VCaP (cell line): ENCODE measurements around the gene HSPA1L.
"Not testable (repeated sequence)": the region's sequence is repeated elsewhere in the genome, so short reads cannot be mapped to it uniquely, and the experiment has no call there.

Experiments used
- H3K27ac ChIP-seq: fragments of 450-650 bp; 2 replicates; pipeline ENCODE4 v1.5.1; 2017
- TF ChIP-seq, protein P1 (sequence below): fragments of 450-650 bp; conservative IDR thresholded peaks from 2 replicates; pipeline ENCODE4 v1.5.1; 2017; ENCODE audit warnings: mild to moderate bottlenecking, moderate library complexity

HSPA1L gene

DNA sequence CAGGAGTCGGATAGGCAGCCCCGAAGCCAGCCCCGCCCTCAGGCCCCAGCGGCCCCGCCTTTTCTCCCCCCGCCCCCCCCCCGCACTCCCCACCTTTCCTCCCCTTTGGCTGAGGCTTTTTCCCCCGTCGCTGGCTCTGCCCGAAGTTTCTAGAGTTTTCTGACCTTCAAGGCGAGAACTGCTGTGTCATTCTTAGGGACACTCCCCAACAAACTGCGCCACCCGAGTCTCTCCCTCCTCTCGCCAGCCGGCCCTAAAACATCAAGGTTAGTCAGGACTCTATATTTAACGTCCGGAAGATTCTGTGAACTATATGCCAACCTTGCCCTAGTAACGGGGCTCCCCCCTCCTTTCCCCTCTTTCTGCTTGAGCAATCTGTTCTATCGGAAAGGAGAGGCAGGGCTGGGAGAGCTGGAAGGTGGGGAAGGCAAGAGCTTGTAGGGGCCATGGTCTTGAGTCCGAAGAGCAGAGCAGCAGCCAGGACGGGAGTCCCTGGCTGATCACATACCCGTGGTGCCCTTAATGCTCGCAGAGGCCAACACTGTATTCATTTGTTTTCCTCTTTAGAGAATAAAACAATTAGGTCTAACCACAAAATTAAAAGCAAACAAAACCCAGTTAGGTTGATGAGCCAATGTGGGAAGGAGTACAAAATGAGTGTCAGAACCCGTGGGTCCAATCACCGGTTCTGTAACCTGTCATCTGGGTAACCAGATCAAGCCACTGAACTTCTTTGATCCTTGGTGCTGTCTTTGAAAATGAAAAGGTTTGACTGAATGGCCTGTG lies 7.1 kb upstream of the HSPA1L start:
- H3K27ac ChIP-seq = peak overlapping the region; percentile 97
- TF ChIP-seq, protein P1, sequence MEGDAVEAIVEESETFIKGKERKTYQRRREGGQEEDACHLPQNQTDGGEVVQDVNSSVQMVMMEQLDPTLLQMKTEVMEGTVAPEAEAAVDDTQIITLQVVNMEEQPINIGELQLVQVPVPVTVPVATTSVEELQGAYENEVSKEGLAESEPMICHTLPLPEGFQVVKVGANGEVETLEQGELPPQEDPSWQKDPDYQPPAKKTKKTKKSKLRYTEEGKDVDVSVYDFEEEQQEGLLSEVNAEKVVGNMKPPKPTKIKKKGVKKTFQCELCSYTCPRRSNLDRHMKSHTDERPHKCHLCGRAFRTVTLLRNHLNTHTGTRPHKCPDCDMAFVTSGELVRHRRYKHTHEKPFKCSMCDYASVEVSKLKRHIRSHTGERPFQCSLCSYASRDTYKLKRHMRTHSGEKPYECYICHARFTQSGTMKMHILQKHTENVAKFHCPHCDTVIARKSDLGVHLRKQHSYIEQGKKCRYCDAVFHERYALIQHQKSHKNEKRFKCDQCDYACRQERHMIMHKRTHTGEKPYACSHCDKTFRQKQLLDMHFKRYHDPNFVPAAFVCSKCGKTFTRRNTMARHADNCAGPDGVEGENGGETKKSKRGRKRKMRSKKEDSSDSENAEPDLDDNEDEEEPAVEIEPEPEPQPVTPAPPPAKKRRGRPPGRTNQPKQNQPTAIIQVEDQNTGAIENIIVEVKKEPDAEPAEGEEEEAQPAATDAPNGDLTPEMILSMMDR = no peak

DNA sequence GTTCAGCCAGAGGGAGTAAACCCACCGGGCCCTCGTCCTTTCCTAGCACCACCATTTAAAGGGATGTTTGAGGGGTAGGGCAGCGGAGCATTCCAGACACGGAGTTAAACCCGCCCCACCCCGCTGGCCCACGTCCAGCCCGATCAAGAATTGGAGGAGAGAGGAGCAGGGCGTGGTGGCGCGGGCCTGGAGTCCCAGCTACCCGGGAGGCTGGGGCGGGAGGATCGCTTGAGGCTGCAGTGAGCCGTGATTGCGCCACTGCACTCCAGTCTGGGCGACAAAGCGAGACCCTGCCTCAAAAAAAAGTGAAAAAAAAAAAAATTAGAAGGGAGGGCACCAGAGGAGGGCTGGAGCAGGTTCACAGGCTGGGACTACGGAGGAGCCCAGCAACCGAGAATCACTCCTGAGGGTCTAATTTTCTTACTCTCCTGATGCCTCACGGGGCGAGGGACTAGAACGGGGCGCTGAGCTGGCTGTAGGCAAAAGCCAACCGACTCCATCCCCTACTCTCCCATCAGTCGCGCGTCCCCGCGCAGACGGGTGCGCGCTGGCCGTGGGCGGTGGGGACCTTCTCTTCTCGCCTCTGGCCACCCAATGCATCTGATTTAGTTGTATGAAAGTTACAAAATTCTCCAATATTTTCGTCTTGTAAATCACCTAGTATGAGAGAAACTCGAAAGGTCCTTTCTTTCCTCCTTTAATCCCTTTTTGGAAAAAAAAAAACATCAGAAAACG lies 6.4 kb upstream of the HSPA1L start:
- TF ChIP-seq, protein P1 = no peak
- H3K27ac ChIP-seq = peak overlapping the region; percentile 97

DNA sequence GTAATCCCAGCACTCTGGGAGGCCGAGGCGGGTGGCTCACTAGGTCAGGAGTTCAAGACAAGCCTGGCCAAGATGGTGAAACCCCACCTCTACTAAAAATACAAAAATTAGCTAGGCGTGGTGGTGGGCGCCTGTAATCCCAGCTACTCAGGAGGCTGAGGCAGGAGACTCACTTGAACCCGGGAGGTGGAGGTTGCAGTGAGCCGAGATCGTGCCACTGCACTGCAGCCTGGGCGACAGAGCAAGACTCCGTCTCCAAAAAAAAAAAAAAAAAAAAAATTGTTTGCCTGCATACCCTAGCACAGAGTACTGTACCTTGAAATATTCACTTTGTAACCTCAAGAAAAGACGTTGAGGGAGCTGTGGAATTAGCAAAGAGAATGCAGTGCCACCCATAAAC lies 5.3 kb upstream of the HSPA1L start:
- not testable (repeated sequence) for H3K27ac ChIP-seq

DNA sequence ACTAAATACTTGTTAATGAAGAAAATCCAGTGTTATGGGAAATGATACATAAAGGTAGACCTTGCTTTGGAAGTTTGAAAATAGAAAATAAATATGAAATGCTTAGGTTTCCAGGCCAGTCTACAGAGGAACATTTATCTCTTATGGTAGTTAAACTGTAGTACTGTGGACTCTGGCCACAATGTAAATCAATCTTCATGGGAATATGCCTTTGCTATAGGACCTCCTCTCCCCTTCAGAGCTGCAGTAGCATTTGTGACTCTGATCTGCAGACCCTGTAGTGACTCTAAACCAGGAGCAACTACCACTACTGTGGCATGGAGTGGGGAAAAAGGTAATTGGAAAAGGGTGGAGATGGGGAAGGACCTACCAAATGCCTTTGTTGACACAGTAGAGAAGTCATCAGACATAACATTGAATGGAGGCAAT lies 4.8 kb upstream of the HSPA1L start:
- TF ChIP-seq, protein P1 = no peak
- no peak overlapping the region for H3K27ac ChIP-seq

DNA sequence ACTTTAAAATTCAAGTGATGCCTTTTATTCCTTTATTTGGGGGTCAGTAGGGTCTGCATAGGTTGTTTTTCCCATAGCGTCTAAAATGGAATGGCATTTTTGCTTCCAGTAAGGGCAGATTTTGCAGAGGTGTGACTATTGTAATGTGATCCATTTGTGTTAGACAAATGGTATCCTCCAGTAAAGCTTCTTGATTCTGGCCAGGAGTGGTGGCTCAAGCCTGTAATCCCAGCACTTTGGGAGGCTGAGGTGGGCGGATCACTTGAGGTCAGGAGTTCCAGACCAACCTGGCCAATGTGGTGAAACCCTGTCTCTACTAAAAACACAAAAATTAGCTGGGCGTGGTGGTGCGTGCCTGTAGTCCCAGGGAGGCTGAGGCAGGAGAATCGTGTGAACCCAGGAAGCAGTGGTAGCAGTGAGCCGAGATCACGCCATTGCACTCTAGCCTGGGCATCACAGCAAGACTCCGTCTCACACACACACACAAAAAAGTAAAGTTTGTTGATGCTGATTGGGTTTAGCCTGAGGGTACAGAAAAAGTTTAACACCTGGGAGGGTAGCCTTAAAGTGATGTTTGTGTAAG lies 2.9 kb upstream of the HSPA1L start:
- not testable (repeated sequence) for H3K27ac ChIP-seq

DNA sequence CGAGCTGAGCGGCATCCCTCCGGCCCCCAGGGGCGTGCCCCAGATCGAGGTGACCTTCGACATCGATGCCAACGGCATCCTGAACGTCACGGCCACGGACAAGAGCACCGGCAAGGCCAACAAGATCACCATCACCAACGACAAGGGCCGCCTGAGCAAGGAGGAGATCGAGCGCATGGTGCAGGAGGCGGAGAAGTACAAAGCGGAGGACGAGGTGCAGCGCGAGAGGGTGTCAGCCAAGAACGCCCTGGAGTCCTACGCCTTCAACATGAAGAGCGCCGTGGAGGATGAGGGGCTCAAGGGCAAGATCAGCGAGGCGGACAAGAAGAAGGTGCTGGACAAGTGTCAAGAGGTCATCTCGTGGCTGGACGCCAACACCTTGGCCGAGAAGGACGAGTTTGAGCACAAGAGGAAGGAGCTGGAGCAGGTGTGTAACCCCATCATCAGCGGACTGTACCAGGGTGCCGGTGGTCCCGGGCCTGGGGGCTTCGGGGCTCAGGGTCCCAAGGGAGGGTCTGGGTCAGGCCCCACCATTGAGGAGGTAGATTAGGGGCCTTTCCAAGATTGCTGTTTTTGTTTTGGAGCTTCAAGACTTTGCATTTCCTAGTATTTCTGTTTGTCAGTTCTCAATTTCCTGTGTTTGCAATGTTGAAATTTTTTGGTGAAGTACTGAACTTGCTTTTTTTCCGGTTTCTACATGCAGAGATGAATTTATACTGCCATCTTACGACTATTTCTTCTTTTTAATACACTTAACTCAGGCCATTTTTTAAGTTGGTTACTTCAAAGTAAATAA lies 2.2 kb upstream of the HSPA1L start:
- H3K27ac ChIP-seq = not testable (repeated sequence)

DNA sequence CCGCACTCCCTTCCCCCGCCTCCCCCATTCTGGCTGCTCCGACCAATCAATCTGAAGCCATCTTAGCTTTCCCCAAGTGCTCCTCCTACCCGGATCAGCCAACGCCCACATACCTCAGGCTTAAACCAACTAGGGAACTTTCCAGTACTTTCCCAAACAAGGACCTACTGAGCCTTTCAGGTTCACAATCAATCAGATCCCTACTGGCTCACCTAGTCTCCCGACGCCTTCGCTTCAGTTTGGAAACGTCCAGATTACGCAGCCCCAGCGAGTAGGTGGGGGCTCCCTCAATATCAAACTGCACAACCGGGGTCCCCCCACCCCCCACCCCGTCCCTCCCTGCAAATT lies 432 bp downstream of the HSPA1L start:
- TF ChIP-seq, protein P1 = no peak
- peak overlapping the region; percentile 73 for H3K27ac ChIP-seq

DNA sequence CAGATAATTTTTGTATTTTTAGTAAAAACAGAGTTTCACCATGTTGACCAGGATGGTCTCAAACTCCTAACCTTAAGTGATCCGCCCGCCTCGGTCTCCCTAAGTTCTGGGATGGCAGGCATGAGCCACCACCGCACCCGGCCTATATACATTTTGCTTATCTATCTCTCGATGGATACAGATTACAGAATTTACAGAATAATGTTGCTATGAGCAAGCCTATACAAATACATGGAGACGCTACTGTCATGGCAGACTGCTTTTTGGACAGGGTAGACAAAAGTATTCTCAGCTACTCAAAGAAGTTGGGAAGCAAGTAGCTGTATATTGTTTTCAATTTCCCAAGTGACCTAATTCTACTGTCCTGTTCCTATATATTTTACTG lies 1.6 kb downstream of the HSPA1L start:
- TF ChIP-seq, protein P1 = no peak
- H3K27ac ChIP-seq = 0 out of 2 replicates have a peak overlapping the region, but pooled peaks have one; percentile 73
